Heart left ventricle (tissue), 13 donors: Measurements from ENCODE around the gene DOCK2.

Experiments used
- POLR2A ChIP-seq, 2 donors: fragments of 450-650 bp; IDR thresholded peaks; one replicate each; pipeline ENCODE4 v1.6.1; 2017; ENCODE audit warnings: antibody characterized with exemption in 2 of 2, mild to moderate bottlenecking in 2 of 2, moderate library complexity in 2 of 2
- TF ChIP-seq, protein P1 (sequence below), 12 donors: fragments of 200-600 bp; sonication (generic) in 4 of 12; IDR thresholded peaks; one replicate each; pipeline versions ENCODE4 v1.5.0 to v1.8.0; 2018 to 2022; ENCODE audit warnings: antibody characterized with exemption in 12 of 12, mild to moderate bottlenecking in 5 of 12
- donor health status: ischemic (EF 13 %, LVEDD 7.1; RV severe dilation, severe dysfunction).
- donor health status: DM: no; HTN: yes; CAD: no.
- donor health status: DM: no; HTN: no; CAD: no.
- donor health status: ischemic (EF 25% LVEDD 6.9; RV normal size, moderate dysfunction).
- donor health status: ischemic (EF 25% LVEDD 5.7; RV mildly dilated, moderate dysfunction).
- donor health status: ischemic (EF 35%, LVEDD 5.7; RV mildly dilated, moderate dysfunction).
- donor health status: nonischemic (EF 11% LVEDD 7.7; RV severe dilation, severe dysfunction).
- donor health status: DM: yes; HTN: yes; CAD: no.
- donor health status: PGD.
- donor health status: ischemic (EF 29% LVEDD 5.4; RV normal size, mild dysfunction).
- donor health status: nonischemic (EF 23%, LVEDD 6.1; RV moderate dilation, normal function).

- TF ChIP-seq, protein P1, sequence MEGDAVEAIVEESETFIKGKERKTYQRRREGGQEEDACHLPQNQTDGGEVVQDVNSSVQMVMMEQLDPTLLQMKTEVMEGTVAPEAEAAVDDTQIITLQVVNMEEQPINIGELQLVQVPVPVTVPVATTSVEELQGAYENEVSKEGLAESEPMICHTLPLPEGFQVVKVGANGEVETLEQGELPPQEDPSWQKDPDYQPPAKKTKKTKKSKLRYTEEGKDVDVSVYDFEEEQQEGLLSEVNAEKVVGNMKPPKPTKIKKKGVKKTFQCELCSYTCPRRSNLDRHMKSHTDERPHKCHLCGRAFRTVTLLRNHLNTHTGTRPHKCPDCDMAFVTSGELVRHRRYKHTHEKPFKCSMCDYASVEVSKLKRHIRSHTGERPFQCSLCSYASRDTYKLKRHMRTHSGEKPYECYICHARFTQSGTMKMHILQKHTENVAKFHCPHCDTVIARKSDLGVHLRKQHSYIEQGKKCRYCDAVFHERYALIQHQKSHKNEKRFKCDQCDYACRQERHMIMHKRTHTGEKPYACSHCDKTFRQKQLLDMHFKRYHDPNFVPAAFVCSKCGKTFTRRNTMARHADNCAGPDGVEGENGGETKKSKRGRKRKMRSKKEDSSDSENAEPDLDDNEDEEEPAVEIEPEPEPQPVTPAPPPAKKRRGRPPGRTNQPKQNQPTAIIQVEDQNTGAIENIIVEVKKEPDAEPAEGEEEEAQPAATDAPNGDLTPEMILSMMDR (IDR thresholded peaks at IDR 0.05) = no peak
- TF ChIP-seq POLR2A (IDR thresholded peaks at IDR 0.05) = no peak
These were observed 249.0 kb downstream of the DOCK2 start for GRCh38 chr5:169886033-169886432.
